ENCODE results near the gene DOLPP1.

DNA sequence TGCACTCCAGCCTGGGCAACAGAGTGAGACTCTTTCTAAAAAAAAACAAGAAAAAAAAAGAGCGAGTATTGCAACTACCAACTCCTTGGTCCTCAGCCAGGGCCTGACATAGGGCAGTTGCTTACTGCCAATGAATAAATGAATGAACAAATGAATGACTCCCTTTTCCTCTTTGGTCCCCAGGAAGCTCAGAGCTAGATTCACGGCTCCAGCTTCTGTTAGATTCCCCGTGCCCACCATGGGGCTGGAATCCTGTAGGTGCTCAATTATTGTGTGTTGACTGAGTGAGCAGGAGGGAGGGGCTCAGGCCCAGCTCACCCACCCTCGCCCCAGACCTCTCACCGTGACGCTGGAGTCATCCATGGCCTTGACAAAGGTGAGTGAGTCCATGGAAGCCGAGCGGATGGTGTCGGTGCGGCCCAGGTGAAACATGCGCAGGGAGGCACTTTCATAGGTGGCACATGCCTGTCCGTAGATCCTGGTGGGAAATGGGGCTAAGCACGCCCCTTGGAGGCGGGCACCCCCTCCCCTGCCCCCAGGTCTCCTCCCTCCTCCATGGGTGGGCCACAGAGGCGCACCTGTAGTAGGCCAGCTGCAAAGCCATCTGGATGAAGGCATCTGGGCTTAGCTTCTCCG lies 16.9 kb downstream of the DOLPP1 start:
- no peak for TF ChIP-seq POLR2A (IDR thresholded peaks at IDR 0.05)
- TF ChIP-seq, protein P1, sequence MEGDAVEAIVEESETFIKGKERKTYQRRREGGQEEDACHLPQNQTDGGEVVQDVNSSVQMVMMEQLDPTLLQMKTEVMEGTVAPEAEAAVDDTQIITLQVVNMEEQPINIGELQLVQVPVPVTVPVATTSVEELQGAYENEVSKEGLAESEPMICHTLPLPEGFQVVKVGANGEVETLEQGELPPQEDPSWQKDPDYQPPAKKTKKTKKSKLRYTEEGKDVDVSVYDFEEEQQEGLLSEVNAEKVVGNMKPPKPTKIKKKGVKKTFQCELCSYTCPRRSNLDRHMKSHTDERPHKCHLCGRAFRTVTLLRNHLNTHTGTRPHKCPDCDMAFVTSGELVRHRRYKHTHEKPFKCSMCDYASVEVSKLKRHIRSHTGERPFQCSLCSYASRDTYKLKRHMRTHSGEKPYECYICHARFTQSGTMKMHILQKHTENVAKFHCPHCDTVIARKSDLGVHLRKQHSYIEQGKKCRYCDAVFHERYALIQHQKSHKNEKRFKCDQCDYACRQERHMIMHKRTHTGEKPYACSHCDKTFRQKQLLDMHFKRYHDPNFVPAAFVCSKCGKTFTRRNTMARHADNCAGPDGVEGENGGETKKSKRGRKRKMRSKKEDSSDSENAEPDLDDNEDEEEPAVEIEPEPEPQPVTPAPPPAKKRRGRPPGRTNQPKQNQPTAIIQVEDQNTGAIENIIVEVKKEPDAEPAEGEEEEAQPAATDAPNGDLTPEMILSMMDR (IDR thresholded peaks at IDR 0.05): no peak

All from testis (tissue), 2 donors.